HL-60 (cell line): ENCODE measurements around the gene C17orf113.

Experiments
- DNase-seq, 2 experiments: peaks; one replicate each; pipeline ENCODE4 v3.0.0-alpha.2; 2010 to 2020; ENCODE audit warnings: low read depth in 1 of 2, low spot score in 1 of 2
- H3K27ac ChIP-seq: fragments of 250-450 bp; sonication (Bioruptor Pico); replicated peaks from 2 replicates; pipeline ENCODE4 v1.5.1; 2020; ENCODE audit warnings: mild to moderate bottlenecking, moderate library complexity
- H3K27me3 ChIP-seq: fragments of 250-450 bp; sonication (Bioruptor Pico); 2 replicates; pipeline ENCODE4 v1.5.1; 2021; ENCODE audit warnings: mild to moderate bottlenecking, moderate library complexity; ENCODE audit not compliant: insufficient read depth, poor library complexity, severe bottlenecking
- H3K4me3 ChIP-seq: replicated peaks from 2 replicates; pipeline ENCODE4 v1.5.1; 2011; ENCODE audit warnings: mild to moderate bottlenecking, control low read depth, low read length; ENCODE audit not compliant: insufficient read depth
- CTCF ChIP-seq: IDR thresholded peaks from one replicate; pipeline ENCODE4 v1.5.1; 2011; ENCODE audit warnings: low read length, control low read depth, inconsistent platforms; ENCODE audit not compliant: insufficient read depth
- GABPA ChIP-seq: IDR thresholded peaks from 2 replicates; pipeline ENCODE4 v1.6.1; 2012; ENCODE audit warnings: low read depth
- POLR2AphosphoS5 ChIP-seq: IDR thresholded peaks from 2 replicates; pipeline ENCODE4 v1.6.1; 2012; ENCODE audit warnings: low read depth
- REST ChIP-seq: IDR thresholded peaks from 2 replicates; pipeline ENCODE4 v1.6.1; 2012; ENCODE audit warnings: low read depth; ENCODE audit not compliant: insufficient replicate concordance
- SPI1 ChIP-seq: IDR thresholded peaks from 2 replicates; pipeline ENCODE4 v1.6.1; 2012; ENCODE audit warnings: low read depth, mild to moderate bottlenecking, borderline replicate concordance

C17orf113 gene

GRCh38 chr17:42068979-42069378, 18.6 kb upstream of the C17orf113 start:
- TF ChIP-seq SPI1 (no peak), CTCF (no peak), GABPA (no peak), REST (no peak), POLR2AphosphoS5 (no peak)
- Histone ChIP-seq H3K4me3 (no peak overlapping the region), H3K27me3 (peaks cover 12% of the 10 kb centered on the region), H3K27ac (no peak overlapping the region)
- no peak for DNase-seq

GRCh38 chr17:42067371-42068091, 17.1 kb upstream of the C17orf113 start:
- no peak overlapping the region for H3K27ac ChIP-seq
- no peak overlapping the region for H3K4me3 ChIP-seq
- DNase-seq = peak in 1 of 2 experiments; percentile 53
- H3K27me3 ChIP-seq = peaks cover 9% of the 10 kb centered on the region
- TF ChIP-seq REST (no peak), CTCF (peak; percentile 96)

- DNase-seq = no peak
- Histone ChIP-seq H3K4me3 (no peak overlapping the region), H3K27ac (no peak overlapping the region), H3K27me3 (no peaks in the 10 kb centered on the region)
- TF ChIP-seq REST (no peak), GABPA (no peak), CTCF (no peak), SPI1 (no peak), POLR2AphosphoS5 (no peak)
These were observed 14.8 kb upstream of the C17orf113 start for GRCh38 chr17:42065201-42065600.
